H1 (cell line): ENCODE results near the gene LPP. TPM values are rescaled to one million over a fixed set of nuclear protein-coding genes. Genes with fewer than 3 reads are reported as not detected.

ENCODE experiments used
- CTCF ChIA-PET: fragments of 300-600 bp; sonication (Branson Sonifier 250); formaldehyde crosslinking; loops from one replicate; lab custom pipeline; 2021; ENCODE audit not compliant: partially characterized antibody; lab: Charles Lee
- POLR2A ChIA-PET: fragments of 300-600 bp; sonication (Branson Sonifier 250); formaldehyde crosslinking; loops from one replicate; lab custom pipeline; 2021; ENCODE audit warnings: inconsistent platforms; ENCODE audit not compliant: partially characterized antibody; lab: Charles Lee
- DNase-seq, 2 experiments: peaks; one replicate each; pipeline versions ENCODE4 v3.0.0 to v3.0.0-alpha.2; 2010 to 2022; ENCODE audit warnings: low spot score in 2 of 2, low read depth in 1 of 2, mixed read lengths in 1 of 2
- FAIRE-seq: peaks from 2 replicates; lab custom pipeline; 2011; peaks lifted over from hg19 to GRCh38; lab: Jason Lieb, UNC
- H2AFZ ChIP-seq: 2 replicates; pipeline ENCODE4 v1.8.1; 2012; ENCODE audit warnings: low read length, inconsistent platforms
- H2AK5ac ChIP-seq: 2 replicates; pipeline ENCODE4 v1.6.1; 2013; ENCODE audit warnings: low read depth, low read length
- H2BK120ac ChIP-seq: replicated peaks from 2 replicates; pipeline ENCODE3; 2013; ENCODE audit warnings: low read depth, low read length, inconsistent platforms
- H2BK12ac ChIP-seq: 2 replicates; pipeline ENCODE4 v1.6.1; 2013; ENCODE audit warnings: low read depth, low read length
- H2BK15ac ChIP-seq: 2 replicates; pipeline ENCODE4 v1.6.1; 2013; ENCODE audit warnings: low read length
- H2BK20ac ChIP-seq: 2 replicates; pipeline ENCODE4 v1.6.1; 2013; ENCODE audit warnings: low read length
- H2BK5ac ChIP-seq: 2 replicates; pipeline ENCODE4 v1.6.1; 2013; ENCODE audit warnings: low read depth, low read length
- H3K14ac ChIP-seq: 2 replicates; pipeline ENCODE4 v1.6.1; 2013; ENCODE audit warnings: inconsistent platforms; ENCODE audit not compliant: insufficient read length
- H3K18ac ChIP-seq: 2 replicates; pipeline ENCODE4 v1.6.1; 2013; ENCODE audit warnings: low read length; ENCODE audit errors: extremely low read depth
- H3K23ac ChIP-seq: 2 replicates; pipeline ENCODE4 v1.6.1; 2013; ENCODE audit warnings: inconsistent platforms; ENCODE audit not compliant: insufficient read length
- H3K23me2 ChIP-seq: 2 replicates; pipeline ENCODE4 v1.6.1; 2013; ENCODE audit warnings: low read depth, low read length
- H3K27ac ChIP-seq: 2 replicates; pipeline ENCODE4 v1.6.1; 2011; ENCODE audit warnings: low read depth, low read length, inconsistent platforms
- H3K27me3 ChIP-seq, 4 experiments: replicated peaks in 1 of 4; 1 replicate in 1 of 4; 2 replicates in 3 of 4; pipeline versions ENCODE4 v1.6.1 to v1.8.1; 2011 to 2013; ENCODE audit warnings: low read length in 3 of 4, mild to moderate bottlenecking in 3 of 4, inconsistent platforms in 2 of 4, mixed read lengths in 2 of 4, moderate library complexity in 1 of 4; ENCODE audit not compliant: control insufficient read depth in 3 of 4, insufficient read depth in 3 of 4; ENCODE audit errors: extremely low read depth in 1 of 4
- H3K36me3 ChIP-seq, 4 experiments: 2 replicates each; pipeline versions ENCODE4 v1.6.1 to v1.8.1; 2011 to 2013; ENCODE audit warnings: mild to moderate bottlenecking in 4 of 4, low read length in 3 of 4, moderate library complexity in 2 of 4, control low read depth in 1 of 4, inconsistent platforms in 1 of 4; ENCODE audit not compliant: insufficient read depth in 4 of 4, control insufficient read depth in 2 of 4
- H3K4ac ChIP-seq: replicated peaks from 2 replicates; pipeline ENCODE3; 2013; ENCODE audit warnings: low read length, low read depth, mixed read lengths, inconsistent platforms; ENCODE audit not compliant: insufficient read length
- H3K4me1 ChIP-seq, 4 experiments: replicated peaks in 1 of 4; 1 replicate in 1 of 4; 2 replicates in 3 of 4; pipeline versions ENCODE4 v1.6.1 to v1.8.1; 2011 to 2013; ENCODE audit warnings: low read length in 3 of 4, inconsistent platforms in 2 of 4, mixed read lengths in 1 of 4; ENCODE audit not compliant: insufficient read depth in 4 of 4, control insufficient read depth in 3 of 4
- H3K4me2 ChIP-seq, 2 experiments: 2 replicates each; pipeline versions ENCODE4 v1.6.1 to v1.8.1; 2011 to 2013; ENCODE audit warnings: low read depth in 2 of 2, low read length in 2 of 2, control low read depth in 1 of 2, inconsistent platforms in 1 of 2, mild to moderate bottlenecking in 1 of 2; ENCODE audit not compliant: insufficient read depth in 1 of 2
- H3K4me3 ChIP-seq, 4 experiments: fragments of 200-600, 300-600 bp in 1 of 4; sonication (generic), shearing (Covaris generic), sonication (Bioruptor Twin) in 1 of 4; 2 replicates each; pipeline versions ENCODE4 v1.5.1 to v1.8.1; 2011 to 2016; ENCODE audit warnings: low read length in 4 of 4, low read depth in 3 of 4, control low read depth in 2 of 4, inconsistent platforms in 2 of 4, mild to moderate bottlenecking in 2 of 4, mixed read lengths in 1 of 4, moderate library complexity in 1 of 4; ENCODE audit not compliant: insufficient read depth in 2 of 4; ENCODE audit errors: extremely low read depth in 1 of 4
- H3K56ac ChIP-seq: replicated peaks from 2 replicates; pipeline ENCODE3; 2013; ENCODE audit warnings: low read depth, mild to moderate bottlenecking, mixed read lengths, low read length, inconsistent platforms; ENCODE audit not compliant: insufficient read length
- H3K79me1 ChIP-seq: 2 replicates; pipeline ENCODE4 v1.6.1; 2013; ENCODE audit warnings: low read depth, low read length, control low read depth
- H3K79me2 ChIP-seq, 2 experiments: 2 replicates each; pipeline versions ENCODE4 v1.6.1 to v1.8.1; 2012 to 2013; ENCODE audit warnings: low read length in 2 of 2, mild to moderate bottlenecking in 2 of 2, inconsistent platforms in 1 of 2; ENCODE audit not compliant: insufficient read depth in 2 of 2, control insufficient read depth in 1 of 2
- H3K9ac ChIP-seq, 4 experiments: replicated peaks in 1 of 4; 1 replicate in 1 of 4; 2 replicates in 3 of 4; pipeline versions ENCODE4 v1.6.1 to v1.8.1; 2011 to 2013; ENCODE audit warnings: low read depth in 3 of 4, low read length in 3 of 4, control low read depth in 2 of 4, mild to moderate bottlenecking in 2 of 4, moderate library complexity in 2 of 4, inconsistent platforms in 1 of 4; ENCODE audit errors: extremely low read depth in 1 of 4
- H3K9me3 ChIP-seq, 2 experiments: 2 replicates each; pipeline versions ENCODE4 v1.6.1 to v1.8.1; 2012 to 2013; ENCODE audit warnings: mild to moderate bottlenecking in 2 of 2, moderate library complexity in 2 of 2, control low read depth in 1 of 2, inconsistent platforms in 1 of 2, low read depth in 1 of 2, low read length in 1 of 2, mixed read lengths in 1 of 2; ENCODE audit not compliant: insufficient read depth in 2 of 2
- H4K20me1 ChIP-seq, 2 experiments: replicated peaks in 1 of 2; 2 replicates each; pipeline versions ENCODE3 to v1.8.1; 2011 to 2013; ENCODE audit warnings: inconsistent platforms in 2 of 2, low read length in 2 of 2, mild to moderate bottlenecking in 1 of 2; ENCODE audit not compliant: insufficient read depth in 2 of 2, control insufficient read depth in 1 of 2
- H4K5ac ChIP-seq: 2 replicates; pipeline ENCODE4 v1.6.1; 2013; ENCODE audit warnings: low read length, low read depth, mixed read lengths, inconsistent platforms; ENCODE audit not compliant: insufficient read length
- H4K8ac ChIP-seq: 2 replicates; pipeline ENCODE4 v1.8.0; 2013; ENCODE audit warnings: mild to moderate bottlenecking, moderate library complexity, low read length, inconsistent platforms; ENCODE audit not compliant: insufficient read depth; ENCODE audit errors: extremely low read depth
- H4K91ac ChIP-seq: replicated peaks from 2 replicates; pipeline ENCODE3; 2013; ENCODE audit warnings: low read length, mixed read lengths, inconsistent platforms; ENCODE audit not compliant: insufficient read length
- BACH1 ChIP-seq: IDR thresholded peaks from 2 replicates; pipeline ENCODE4 v1.6.1; 2012; ENCODE audit warnings: low read length, improper control_type of control experiment
- CBX5 ChIP-seq: fragments of 300-800, 300-1000 bp; sonication (generic); IDR thresholded peaks from 2 replicates; pipeline ENCODE4 v1.7.1; 2016; ENCODE audit warnings: antibody characterized with exemption, low read length, low read depth
- KDM1A ChIP-seq: fragments of 200-600, 300-600 bp; sonication (generic); IDR thresholded peaks from 2 replicates; pipeline ENCODE4 v1.7.1; 2016; ENCODE audit warnings: mild to moderate bottlenecking, low read length, borderline replicate concordance
- MAFK ChIP-seq: IDR thresholded peaks from 2 replicates; pipeline ENCODE4 v1.6.1; 2012; ENCODE audit warnings: low read depth, mild to moderate bottlenecking, improper control_type of control experiment, low read length
- POLR2AphosphoS5 ChIP-seq: IDR thresholded peaks from 2 replicates; pipeline ENCODE4 v1.6.1; 2011; ENCODE audit warnings: low read depth, low read length
- RAD21 ChIP-seq, 2 experiments: IDR thresholded peaks in 1 of 2; conservative IDR thresholded peaks in 1 of 2; 2 replicates each; pipeline ENCODE4 v1.6.1; 2011; ENCODE audit warnings: low read depth in 2 of 2, low read length in 2 of 2, improper control_type of control experiment in 1 of 2, inconsistent platforms in 1 of 2, mild to moderate bottlenecking in 1 of 2, moderate library complexity in 1 of 2
- RFX5 ChIP-seq: IDR thresholded peaks from 2 replicates; pipeline ENCODE4 v1.6.1; 2011; ENCODE audit warnings: low read depth, low read length, improper control_type of control experiment, borderline replicate concordance
- RXRA ChIP-seq: IDR thresholded peaks from 2 replicates; pipeline ENCODE4 v1.6.1; 2011; ENCODE audit warnings: low read depth, mild to moderate bottlenecking, low read length, moderate library complexity; ENCODE audit not compliant: insufficient read depth
- USF2 ChIP-seq: IDR thresholded peaks from 2 replicates; pipeline ENCODE4 v1.6.1; 2011; ENCODE audit warnings: low read length, improper control_type of control experiment
- YY1 ChIP-seq: IDR thresholded peaks from 2 replicates; pipeline ENCODE4 v1.6.1; 2011; ENCODE audit warnings: low read depth, mild to moderate bottlenecking, low read length
- WGBS, 2 experiments: shearing (Covaris generic) in 1 of 2; methylation state at CpG; one replicate each; pipeline versions ENCODE4 v1.1.6 to v1.1.7; 2013 to 2015; ENCODE audit warnings: low lambda C conversion rate in 2 of 2, mixed read lengths in 2 of 2, inconsistent platforms in 1 of 2, low coverage in 1 of 2, missing lambda C conversion rate in 1 of 2; ENCODE audit not compliant: insufficient replicate concordance in 2 of 2, insufficient coverage in 1 of 2, insufficient read length in 1 of 2; ENCODE audit errors: extremely low coverage in 1 of 2, missing lambda C conversion rate in 1 of 2; 5-methylcytosine and 5-hydroxymethylcytosine counted together
- polyA plus RNA-seq, 7 experiments: library from polyadenylated mRNA; depleted of rRNA in 3 of 7; stranded (reverse) in 5 of 7; unstranded in 2 of 7; fragments of >200 nt in 5 of 7; fragments of 200-250 nt in 2 of 7; gene quantifications; 1 replicate in 5 of 7; 2 replicates in 1 of 7; 4 replicates in 1 of 7; pipeline versions ENCODE4 v1.2.1 to v1.2.3, GENCODE V29; 2011 to 2013; ENCODE audit warnings: missing spikeins in 2 of 7, mixed read lengths in 2 of 7
- total RNA-seq: library from RNA; stranded (reverse); fragmentation: NEBNext Ultra II Directional; extraction: Animal tissue kit (Norgen Biotek cat#: 25700); gene quantifications from 2 replicates; pipeline ENCODE4 v1.2.1, GENCODE V29; 2021

LPP gene
- total and polyA plus RNA-seq, 2 of the 8 experiments (the other 6 are each of a cell fraction or from before 2014, with no cell fraction given) = 10.0 to 53.3 TPM

- H4K20me1 ChIP-seq = no peaks in the 10 kb centered on the region
These were observed 63.8 kb downstream of the LPP start for GRCh38 chr3:188217726-188218125.

More at GRCh38 chr3:188217726-188218125, 63.8 kb downstream of the LPP start:
- peaks cover 3 to 32% of the 10 kb centered on the region in 2 experiments; a peak in 2 of 4 replicates for H3K79me2 ChIP-seq
- no peaks in the 10 kb centered on the region; the same call in 1 of the 2 replicates for H3K23me2 ChIP-seq
- POLR2A ChIA-PET = interaction anchor here (1.0 kb wide), 2 partner anchors 22 to 63 kb away, joined by 3 to 4 read pairs; no protein-coding TSS in a partner anchor
- H3K27ac ChIP-seq = no peak overlapping the region
- no peak overlapping the region for H4K5ac ChIP-seq
- no peak for TF ChIP-seq CBX5
- no peak for TF ChIP-seq RAD21 (IDR thresholded peaks at IDR 0.05 in 1 of 2, conservative IDR thresholded peaks at IDR 0.05 in 1 of 2; ENCODE audit: low read depth in 2 of 2, low read length in 2 of 2)
- no peak for TF ChIP-seq RXRA
- no peak for TF ChIP-seq MAFK
- TF ChIP-seq YY1 = no peak
- TF ChIP-seq POLR2AphosphoS5 = no peak
- no peak for TF ChIP-seq KDM1A
- TF ChIP-seq RFX5 = no peak
- TF ChIP-seq BACH1 = no peak
- TF ChIP-seq USF2 = no peak
- H3K14ac ChIP-seq = no peak overlapping the region
- 85% methylated on average over 4 of the region's 4 CpGs; no CpG with 5 or more reads in 1 of the 2 experiments for WGBS, 2 experiments
- no peak overlapping the region for H2BK5ac ChIP-seq
- no peak overlapping the region for H2AK5ac ChIP-seq
- H3K18ac ChIP-seq = no peak overlapping the region
- H4K91ac ChIP-seq = no peak overlapping the region
- peaks cover 6% of the 10 kb centered on the region; the same call in 1 of the 2 replicates for H3K79me1 ChIP-seq
- no peak for FAIRE-seq
- H2BK20ac ChIP-seq = no peak overlapping the region
- H3K56ac ChIP-seq = no peak overlapping the region
- no peak overlapping the region for H2BK120ac ChIP-seq
- H3K4ac ChIP-seq = no peak overlapping the region
- no peak overlapping the region; a peak in 1 of 4 replicates for H3K4me2 ChIP-seq
- no peaks in the 10 kb centered on the region; a peak in 1 of 8 replicates for H3K36me3 ChIP-seq
- no peaks in the 10 kb centered on the region for H3K27me3 ChIP-seq
- no peak overlapping the region; the same call in 1 of the 2 replicates for H2BK12ac ChIP-seq
- no peak overlapping the region for H2AFZ ChIP-seq
- no peak overlapping the region for H3K4me3 ChIP-seq
- DNase-seq = no peak
- H4K8ac ChIP-seq = no peak overlapping the region
- H3K23ac ChIP-seq = no peak overlapping the region
- H3K9ac ChIP-seq = no peak overlapping the region
- CTCF ChIA-PET = interaction anchor here (0.6 to 2.8 kb wide), 7 partner anchors 12 to 711 kb away, joined by 3 to 18 read pairs (median 4); no protein-coding TSS in a partner anchor
- H2BK15ac ChIP-seq = no peak overlapping the region
- H3K4me1 ChIP-seq = peaks cover 0 to 10% (median 4%) of the 10 kb centered on the region in 4 experiments; a peak in 3 of 7 replicates
- no peaks in the 10 kb centered on the region for H3K9me3 ChIP-seq
